ENCODE results near the gene KRT26.
"Not testable (repeated sequence)": the region's sequence is repeated elsewhere in the genome, so short reads cannot be mapped to it uniquely, and the experiment has no call there.

KRT26 gene

DNA sequence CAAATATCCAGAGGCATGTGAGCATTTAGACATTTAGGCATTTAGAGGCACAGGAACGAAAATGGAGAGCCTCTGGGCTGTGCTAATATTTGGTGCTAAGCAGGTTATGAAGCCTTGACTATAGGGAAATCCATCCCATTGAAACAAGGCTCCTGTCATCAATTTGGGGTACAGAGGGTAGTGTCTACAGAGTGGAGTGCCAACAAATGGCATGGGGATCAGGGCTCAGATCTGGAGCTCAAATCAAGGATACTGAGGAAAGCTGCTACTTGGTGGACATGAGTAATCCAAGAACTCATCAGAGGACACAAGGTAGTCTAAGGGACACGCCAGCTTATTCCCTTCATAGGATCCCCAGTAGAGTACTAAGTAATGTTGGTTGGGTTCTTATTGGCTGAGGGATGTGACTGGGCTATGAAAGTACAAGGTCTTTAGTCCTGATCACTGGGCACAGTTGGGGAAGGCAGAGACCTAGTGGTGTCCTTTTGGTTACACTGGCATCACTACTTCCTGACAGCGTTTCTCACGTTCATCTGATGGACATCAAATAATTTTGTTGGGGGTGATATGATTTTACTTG, 45.2 kb upstream of the KRT26 start:
- TF ChIP-seq, protein P1, sequence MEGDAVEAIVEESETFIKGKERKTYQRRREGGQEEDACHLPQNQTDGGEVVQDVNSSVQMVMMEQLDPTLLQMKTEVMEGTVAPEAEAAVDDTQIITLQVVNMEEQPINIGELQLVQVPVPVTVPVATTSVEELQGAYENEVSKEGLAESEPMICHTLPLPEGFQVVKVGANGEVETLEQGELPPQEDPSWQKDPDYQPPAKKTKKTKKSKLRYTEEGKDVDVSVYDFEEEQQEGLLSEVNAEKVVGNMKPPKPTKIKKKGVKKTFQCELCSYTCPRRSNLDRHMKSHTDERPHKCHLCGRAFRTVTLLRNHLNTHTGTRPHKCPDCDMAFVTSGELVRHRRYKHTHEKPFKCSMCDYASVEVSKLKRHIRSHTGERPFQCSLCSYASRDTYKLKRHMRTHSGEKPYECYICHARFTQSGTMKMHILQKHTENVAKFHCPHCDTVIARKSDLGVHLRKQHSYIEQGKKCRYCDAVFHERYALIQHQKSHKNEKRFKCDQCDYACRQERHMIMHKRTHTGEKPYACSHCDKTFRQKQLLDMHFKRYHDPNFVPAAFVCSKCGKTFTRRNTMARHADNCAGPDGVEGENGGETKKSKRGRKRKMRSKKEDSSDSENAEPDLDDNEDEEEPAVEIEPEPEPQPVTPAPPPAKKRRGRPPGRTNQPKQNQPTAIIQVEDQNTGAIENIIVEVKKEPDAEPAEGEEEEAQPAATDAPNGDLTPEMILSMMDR (IDR thresholded peaks at IDR 0.05; ENCODE audit: borderline replicate concordance, insufficient read depth, low read depth, low read length), result no peak
- no peak overlapping the region for H3K4me3 ChIP-seq (ENCODE audit: low read depth, low read length)

DNA sequence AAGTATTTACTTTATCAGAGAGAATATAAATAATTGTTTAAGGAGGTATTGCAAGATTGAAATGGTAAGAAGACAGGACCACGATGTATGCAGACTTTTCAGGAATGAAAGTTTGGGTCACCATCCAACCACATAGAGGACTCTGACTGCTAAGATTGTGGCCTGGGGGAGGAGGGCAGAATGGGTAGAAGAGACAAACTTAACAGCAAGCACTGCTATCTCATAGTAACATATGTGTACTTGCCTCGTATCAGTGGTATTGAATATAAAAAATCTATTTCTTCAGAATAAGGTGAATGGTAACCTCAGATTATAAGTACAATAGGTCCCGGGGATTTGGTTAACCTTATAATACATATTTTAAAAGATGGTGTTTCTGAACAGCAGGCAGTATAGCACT, 44.6 kb upstream of the KRT26 start:
- TF ChIP-seq, protein P1 (IDR thresholded peaks at IDR 0.05; ENCODE audit: borderline replicate concordance, insufficient read depth, low read depth, low read length), result no peak
- H3K4me3 ChIP-seq (ENCODE audit: low read depth, low read length), result no peak overlapping the region

DNA sequence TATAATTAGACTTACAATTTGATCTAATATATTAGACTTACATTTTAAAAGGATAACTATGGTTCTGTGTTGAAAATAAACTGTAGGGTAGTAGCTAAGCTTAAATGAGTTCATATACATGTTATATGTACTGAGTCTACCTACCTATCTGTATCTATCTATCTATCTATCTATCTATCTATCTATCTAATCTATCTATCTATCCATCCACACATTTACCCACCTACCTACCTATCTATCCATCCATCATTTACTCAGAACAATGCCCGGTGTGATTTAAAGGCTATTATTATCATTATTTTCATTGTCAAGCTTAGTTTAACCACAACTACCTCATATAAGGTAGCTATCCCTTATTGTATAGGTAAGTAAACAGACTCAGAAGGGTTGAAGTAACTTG, 43.4 kb upstream of the KRT26 start:
- H3K4me3 ChIP-seq (ENCODE audit: low read depth, low read length), result no peak overlapping the region
- TF ChIP-seq, protein P1 (IDR thresholded peaks at IDR 0.05; ENCODE audit: borderline replicate concordance, insufficient read depth, low read depth, low read length), result no peak

DNA sequence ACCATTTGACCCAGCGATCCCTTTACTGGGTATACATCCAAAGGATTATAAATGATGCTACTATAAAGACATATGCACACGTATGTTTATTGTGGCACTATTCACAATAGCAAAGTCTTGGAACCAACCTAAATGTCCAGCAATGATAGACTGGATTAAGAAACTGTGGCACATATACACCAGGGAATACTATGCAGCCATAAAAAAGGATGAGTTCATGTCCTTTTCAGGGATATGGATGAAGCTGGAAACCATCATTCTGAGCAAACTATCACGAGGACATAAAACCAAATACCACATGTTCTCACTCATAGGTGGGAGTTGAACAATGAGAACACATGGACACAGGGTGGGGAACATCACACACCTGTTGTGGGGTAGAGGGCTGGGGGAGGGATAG, 42.7 kb upstream of the KRT26 start:
- not testable (repeated sequence) for H3K4me3 ChIP-seq (ENCODE audit: low read depth, low read length)

DNA sequence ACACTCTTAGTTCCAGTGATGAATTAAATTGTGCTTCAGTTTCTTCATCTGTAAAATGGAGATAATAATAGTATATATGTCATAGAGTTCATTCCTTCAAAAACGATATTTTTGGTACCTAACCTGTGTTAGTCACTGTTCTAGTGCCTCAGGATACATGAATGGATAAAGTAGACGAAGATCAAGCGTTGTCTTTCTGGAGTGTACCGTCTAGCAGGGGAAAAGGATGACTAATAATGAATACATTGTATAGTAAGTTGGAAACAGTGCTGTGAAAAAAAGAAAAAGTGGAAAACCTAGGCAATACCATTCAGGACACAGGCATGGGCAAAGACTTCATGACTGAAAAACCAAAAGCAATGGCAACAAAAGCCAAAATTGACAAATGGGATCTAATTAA, 41.8 kb upstream of the KRT26 start:
- no peak overlapping the region for H3K4me3 ChIP-seq (ENCODE audit: low read depth, low read length)
- TF ChIP-seq, protein P1 (IDR thresholded peaks at IDR 0.05; ENCODE audit: borderline replicate concordance, insufficient read depth, low read depth, low read length), result no peak

DNA sequence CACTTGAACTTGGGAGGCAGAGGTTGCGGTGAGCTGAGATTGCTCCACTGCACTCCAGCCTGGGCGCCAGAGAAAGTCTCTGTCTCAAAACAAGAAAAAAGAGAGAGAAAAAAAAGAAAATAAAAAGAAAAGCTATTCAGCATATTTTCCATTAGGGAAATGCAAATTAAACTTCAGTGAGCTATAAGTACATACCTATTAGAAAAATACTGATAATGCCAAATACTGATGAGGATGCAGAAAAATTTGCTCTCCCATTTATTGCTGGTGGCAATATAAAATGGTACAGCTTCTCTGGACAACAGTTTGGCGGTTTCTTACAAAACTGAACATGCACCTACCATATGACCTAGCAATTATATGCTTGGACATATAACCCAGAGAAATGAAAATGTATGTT, 40.6 kb upstream of the KRT26 start:
- no peak overlapping the region for H3K4me3 ChIP-seq (ENCODE audit: low read depth, low read length)
- TF ChIP-seq, protein P1 (IDR thresholded peaks at IDR 0.05; ENCODE audit: borderline replicate concordance, insufficient read depth, low read depth, low read length), result no peak

DNA sequence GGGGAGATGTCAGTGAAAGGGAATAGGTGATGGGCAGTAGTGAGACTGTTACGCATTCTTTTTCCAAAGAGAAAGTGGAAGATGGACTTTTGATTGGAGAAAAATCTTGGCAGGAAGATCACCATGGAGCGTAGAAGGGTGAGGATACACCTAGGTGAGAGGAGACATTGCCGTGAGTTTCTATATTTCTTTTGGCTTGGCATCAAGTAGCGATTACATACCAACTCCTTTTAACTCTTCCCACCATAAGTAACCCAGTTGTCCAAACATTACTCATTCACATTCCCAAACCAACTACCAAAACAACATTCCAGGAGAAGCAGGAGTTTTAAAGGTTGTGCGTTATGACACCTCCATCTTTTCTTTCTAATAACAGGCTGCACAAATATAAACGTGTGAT, 38.5 kb upstream of the KRT26 start:
- no peak overlapping the region for H3K4me3 ChIP-seq (ENCODE audit: low read depth, low read length)
- TF ChIP-seq, protein P1 (IDR thresholded peaks at IDR 0.05; ENCODE audit: borderline replicate concordance, insufficient read depth, low read depth, low read length), result no peak
